T-helper 2 cell (primary cell): ENCODE results near the gene PRKN.
"Not testable (repeated sequence)": the region's sequence is repeated elsewhere in the genome, so short reads cannot be mapped to it uniquely, and the experiment has no call there.

ENCODE experiments used
- DNase-seq, 5 experiments: peaks; one replicate each; pipeline versions ENCODE4 v3.0.0 to v3.0.0-alpha.2; 2012 to 2022

PRKN gene

DNA sequence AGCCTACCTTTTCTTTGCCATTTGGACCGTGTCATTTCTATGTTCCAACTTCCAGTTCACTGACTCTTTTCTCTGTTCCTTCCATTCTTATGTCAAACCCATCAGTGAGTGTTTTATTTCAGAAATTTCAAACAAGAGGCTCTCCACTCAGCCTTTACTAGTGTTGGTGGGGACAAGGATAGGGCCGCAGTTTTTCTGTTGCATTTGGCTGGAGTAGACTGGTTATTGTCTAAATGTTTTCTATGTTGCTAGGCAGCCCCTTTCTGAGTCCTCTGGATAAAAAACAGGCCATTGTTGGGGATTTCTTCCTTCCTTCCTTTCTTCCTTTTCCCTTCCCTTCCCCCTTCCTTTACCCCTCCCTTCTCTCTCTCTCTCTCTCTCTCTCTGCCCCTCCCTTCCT is 288.6 kb downstream of the PRKN start:
- no peak for DNase-seq

- DNase-seq, result no peak
Observed at GRCh38 chr6:162435071-162435470, 292.5 kb downstream of the PRKN start.

GRCh38 chr6:162421004-162421403 is 306.6 kb downstream of the PRKN start:
- DNase-seq, result no peak

DNA sequence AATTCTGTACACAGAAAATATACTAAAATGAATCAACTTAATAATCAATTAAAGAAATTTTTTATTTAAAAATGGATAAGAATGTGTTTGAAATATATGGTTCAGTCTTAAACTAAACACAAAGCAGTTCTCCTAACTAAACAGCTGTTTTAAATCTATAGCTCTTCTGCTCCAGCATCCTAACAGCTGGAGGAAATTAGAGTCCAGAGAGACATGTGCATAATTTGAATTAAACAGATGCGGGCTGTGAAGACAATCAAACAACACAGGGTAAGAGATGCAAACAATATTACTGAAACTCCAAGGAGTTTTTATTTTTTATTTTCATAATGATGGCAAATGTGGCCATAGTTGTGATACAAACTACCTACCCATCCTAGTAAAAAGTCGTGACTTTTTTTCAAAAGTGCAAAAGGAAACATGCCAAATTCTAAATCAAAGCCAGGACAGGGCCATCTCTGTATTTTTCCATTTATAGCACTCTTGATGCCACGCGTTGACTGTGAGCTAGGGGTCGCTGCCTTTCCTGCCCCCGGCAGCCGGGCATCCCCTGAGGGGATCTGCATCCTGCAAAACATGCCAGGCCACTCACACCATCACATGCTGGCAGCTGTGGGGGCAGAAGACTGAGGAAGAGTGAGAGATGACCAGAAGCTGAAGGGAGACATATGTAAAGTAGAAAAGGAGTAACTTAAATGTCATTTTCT is 310.6 kb downstream of the PRKN start:
- DNase-seq, result no peak

GRCh38 chr6:162416307-162416706 is 311.3 kb downstream of the PRKN start:
- no peak for DNase-seq

DNA sequence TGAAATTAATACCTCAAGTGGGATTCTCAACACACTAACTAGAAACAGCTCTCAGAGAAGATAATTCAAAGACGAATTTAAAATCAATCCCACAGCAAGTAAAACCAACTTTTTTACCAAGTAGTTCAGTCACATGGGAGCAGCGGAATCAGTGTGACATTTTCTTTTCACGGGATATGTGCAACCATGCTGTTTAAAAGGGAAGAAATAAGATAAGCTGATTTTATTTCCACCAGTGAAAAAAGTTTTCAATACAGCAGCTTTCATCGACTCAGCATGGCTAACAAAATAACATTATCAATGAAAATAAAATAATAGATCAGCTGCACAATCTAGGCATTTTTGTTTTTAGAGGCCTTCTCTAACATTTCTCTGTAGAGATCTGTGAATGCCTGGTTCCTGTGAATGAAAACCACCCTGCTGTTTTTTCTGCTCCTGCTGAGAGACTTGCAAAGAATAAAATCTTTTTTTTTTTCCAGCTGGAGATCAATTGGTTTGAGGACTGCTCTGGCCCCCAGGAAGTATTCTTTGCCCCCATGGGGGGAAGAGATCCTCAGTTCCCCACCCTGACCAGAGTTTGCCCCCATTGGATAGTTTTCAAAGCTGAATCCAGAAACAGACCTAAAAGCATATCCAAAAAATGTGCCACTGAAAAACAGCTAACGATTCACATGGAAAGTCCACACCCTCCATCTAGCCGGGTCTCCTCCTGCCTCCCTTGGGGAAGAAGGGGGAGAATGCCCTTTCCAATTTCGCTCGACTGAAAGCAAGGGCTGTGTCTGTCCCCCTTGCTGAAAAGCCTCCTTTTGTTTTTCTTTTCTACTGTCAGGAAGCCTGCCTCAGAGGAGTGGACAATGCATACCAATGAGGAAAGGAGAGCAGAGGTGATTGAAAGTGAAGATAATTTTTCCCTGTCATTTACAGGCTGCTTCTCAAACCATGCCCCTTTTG is 317.6 kb downstream of the PRKN start:
- no peak for DNase-seq

- DNase-seq, result no peak
Observed at GRCh38 chr6:162408826-162409535, 318.6 kb downstream of the PRKN start.

- no peak for DNase-seq
Observed at GRCh38 chr6:162404951-162405350, 322.6 kb downstream of the PRKN start.

GRCh38 chr6:162403031-162403430 is 324.5 kb downstream of the PRKN start:
- DNase-seq, result no peak

- DNase-seq, result no peak
Observed at GRCh38 chr6:162395181-162395580, 332.4 kb downstream of the PRKN start.

- not testable (repeated sequence) for DNase-seq
Observed at GRCh38 chr6:162390961-162391811, 336.4 kb downstream of the PRKN start.

DNA sequence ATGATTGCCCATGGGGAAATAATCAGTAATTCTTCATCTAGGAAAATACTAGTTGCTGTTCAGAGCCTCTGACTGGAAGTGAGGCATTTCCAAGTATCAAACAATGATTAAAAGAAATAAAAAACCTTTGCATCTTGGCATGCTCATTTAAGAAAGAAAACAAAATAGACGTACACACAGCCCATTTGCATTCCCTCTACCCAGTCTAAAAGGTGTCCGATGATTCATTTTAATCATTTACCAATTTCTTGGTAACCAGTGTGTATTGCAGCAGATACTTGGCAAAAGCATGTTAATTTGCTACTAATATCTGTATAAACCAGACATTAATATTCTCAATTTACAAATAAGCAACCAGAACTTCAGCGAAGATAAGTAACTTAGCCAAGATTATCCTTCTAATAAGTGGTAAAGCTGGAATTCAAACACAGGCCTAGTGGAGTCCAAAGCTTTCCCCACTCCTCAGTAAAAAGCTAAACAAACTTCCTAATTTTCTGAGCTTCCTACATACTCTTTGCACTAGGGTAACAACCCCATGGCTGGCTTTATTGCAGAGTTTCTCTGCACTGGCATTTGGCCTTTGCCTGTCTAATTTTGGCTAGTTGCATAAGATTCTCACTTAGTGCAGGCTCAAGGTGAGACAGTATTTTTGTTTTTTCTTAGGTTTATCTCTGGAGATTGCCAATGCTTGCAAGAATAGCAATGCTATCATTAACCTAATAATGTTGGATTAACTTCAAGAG is 338.1 kb downstream of the PRKN start:
- no peak for DNase-seq

GRCh38 chr6:162388383-162388777 is 339.2 kb downstream of the PRKN start:
- DNase-seq, result no peak

DNA sequence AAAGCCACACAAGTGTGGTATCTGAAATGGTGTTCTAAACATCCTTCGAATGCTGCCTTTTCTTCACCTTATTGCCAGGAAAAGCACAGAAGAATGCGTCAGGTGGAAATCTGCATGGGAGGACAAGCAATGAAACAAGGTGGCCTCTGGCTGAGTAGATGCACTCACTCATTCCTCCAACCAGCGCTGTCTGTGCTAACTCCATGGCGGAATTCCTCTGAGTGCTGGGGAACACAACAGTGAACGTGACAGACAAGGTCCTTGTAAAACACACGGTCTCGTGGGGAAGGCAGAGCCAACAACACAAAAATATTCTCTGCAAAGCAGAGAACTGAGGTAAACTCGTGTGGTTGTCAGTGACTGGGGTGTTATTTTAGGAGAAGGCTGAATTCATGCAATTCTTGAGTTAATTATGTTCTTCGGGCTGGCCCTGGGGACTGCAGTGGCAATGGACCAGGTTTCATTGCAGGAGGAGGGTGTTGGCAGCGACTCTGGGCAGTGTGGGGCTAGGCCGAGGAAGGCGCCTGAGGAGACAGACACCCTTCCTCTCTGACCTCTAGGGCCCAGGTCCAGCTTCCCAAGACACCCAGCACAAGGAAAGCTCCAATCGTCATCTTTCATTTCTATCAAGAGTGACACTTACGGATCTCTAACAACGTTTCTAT is 339.7 kb downstream of the PRKN start:
- no peak for DNase-seq

GRCh38 chr6:162385980-162386379 is 341.6 kb downstream of the PRKN start:
- DNase-seq, result no peak

DNA sequence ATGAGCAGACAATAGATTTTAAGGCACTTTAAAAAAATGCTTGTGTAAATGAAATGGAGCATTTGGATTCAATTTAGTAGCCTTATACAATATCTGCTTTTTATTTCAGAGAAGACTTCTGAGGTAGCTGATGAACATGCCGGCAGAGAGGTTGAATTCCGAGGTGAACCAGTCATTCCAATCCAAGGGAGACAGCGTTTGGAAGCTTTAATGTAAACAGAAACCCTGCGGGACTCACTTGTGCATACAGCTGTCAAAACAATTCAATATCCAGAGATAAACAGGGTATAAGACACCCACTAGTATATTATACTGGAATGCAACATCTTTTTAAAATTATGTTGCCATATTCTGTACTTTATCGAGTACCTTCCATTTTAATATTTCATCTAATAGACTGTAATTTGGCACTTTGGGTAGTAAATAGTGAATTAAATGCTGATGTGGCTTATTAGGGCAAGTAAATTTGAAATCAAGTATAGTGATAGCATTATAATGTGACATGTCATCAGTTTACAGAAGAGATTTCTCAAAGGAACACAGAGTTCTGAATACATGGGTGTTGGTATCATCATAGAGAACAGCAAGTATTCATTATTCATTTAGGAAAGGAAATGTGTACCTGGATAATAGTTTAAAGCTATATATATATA is 347.7 kb downstream of the PRKN start:
- DNase-seq, result no peak

DNA sequence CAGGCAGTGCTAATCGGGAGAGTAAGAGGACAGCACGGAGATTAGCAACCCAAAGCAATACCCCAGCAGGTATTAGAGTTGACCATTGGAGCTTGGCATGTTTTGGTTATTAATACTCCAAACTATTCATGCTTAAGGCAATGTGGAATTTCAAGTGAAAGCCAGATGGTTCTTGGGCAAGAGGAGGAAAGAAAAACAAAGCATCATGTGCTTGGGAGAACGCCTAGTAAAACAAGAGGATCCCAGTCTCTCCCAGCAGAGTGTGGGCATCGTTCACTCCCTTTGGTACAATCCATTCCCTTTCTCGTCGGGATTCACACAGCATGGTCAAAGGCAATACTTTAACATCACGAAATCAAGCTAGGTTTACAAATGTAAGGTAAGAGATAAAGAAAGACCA is 349.8 kb downstream of the PRKN start:
- no peak for DNase-seq

DNA sequence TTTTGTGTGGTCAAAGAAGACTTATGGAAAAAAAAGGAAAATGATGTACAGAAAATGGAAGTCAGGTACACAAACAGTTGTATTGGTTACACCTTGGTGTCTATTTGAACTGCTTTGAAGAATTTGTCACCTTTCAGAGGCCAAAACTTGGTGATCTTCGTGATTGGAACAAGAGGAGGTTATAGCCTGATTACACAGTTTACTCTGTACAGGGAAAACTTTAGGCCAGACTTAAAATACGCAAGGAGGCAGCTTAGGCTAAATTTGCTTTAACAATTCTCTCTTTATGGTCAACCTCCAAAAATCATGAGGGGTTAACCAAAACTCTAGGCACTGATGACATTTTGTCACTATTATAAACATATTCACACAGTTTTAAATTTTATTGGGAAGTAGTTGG is 353.7 kb downstream of the PRKN start:
- no peak for DNase-seq

- DNase-seq, result no peak
Observed at GRCh38 chr6:162373192-162373591, 354.4 kb downstream of the PRKN start.

DNA sequence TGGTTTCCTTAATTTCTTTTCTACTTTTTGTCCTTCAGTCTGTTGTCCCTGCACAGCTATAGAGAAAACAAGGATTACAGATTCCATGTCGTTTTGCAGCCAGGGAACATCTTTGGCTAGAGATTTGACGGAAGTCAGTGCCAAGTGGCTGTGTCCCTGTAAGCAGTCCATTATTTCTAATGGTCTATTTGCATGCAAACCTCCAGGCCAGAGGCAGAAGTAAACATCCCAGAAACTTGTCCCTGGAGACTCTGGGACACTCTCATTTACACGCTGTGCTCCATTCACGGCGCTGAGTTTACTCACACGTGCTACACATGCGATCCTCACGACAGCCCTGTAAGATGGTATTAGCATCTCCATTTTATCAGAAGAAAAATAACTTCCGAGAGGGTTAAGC is 355.5 kb downstream of the PRKN start:
- no peak for DNase-seq

DNA sequence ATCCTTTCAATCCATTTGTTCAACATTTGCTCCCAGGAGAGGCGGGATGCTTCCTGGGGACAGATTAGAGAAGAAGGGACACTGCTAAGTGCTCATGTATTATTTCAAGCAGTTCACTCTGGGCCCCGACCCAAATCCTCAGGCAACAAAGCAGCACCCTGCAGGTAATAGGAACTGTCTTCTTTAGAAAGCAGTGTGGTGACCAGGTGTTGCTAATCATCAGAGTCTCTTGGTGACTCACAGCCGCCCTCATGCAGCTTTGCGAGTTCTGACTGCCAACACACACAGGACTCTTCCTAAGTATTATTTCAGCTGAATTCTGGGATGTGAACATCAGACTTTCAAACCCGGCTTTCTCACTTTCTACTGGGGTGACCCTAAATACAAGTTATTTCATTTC is 356.4 kb downstream of the PRKN start:
- no peak for DNase-seq
